Stimulated activated CD4-positive, alpha-beta T cell treated with anti-CD3 and anti-CD28 coated beads, Interleukin-1b, Interleukin-23, amount 100 ng/mL, for 4 hours (primary cell): ENCODE results near the gene SHQ1.
"Not testable (repeated sequence)": the region's sequence is repeated elsewhere in the genome, so short reads cannot be mapped to it uniquely, and the experiment has no call there.

Experiments used
- DNase-seq, 2 donors: peaks; one replicate each; pipeline ENCODE4 v3.0.0-alpha.2; 2020; ENCODE audit warnings: low read depth in 2 of 2

SHQ1 gene

GRCh38 chr3:72748659-72749058 is 99.6 kb downstream of the SHQ1 start:
- DNase-seq = no peak

- no peak for DNase-seq
These were observed 101.5 kb downstream of the SHQ1 start for GRCh38 chr3:72746430-72747411.

DNA sequence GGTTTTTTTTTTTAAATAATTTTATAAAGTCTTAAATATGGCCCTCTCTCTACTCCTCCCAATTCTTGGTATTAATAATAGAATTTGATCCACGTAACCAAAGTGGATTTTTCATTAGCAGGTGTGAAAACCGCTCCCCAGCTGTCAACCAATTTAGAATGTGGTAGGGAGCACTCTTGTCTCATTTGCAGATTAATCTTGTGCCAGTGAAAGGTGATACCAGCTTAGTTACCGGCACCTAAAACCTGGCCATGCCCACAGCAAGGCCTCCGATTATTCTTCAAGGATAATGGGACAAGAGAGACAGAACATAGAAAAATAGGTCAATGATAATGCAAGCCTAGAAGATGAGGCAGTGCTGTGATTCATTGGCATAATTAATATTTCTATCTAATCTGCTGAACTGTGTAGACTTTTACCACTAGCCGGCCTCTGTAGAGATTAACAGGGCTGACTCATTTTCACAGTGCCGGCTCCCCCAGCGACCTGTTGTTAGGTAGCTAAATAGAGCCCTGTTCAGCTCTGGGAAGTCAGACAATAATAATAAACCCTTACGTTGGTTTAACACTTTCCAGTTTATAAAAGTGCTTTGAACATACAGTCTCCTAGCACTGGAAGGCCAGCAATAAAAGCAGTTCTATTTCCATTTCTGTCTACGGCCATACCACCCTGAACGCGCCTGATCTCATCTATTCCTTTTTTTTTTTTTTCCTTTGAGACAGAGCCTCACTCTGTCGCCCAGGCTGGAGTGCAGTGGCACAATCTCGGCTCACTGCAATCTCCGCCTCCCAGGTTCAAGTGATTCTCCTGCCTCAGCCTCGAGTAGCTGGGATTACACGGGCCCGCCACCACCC is 102.9 kb downstream of the SHQ1 start:
- DNase-seq = no peak

GRCh38 chr3:72744330-72744729 is 103.9 kb downstream of the SHQ1 start:
- DNase-seq = no peak

DNA sequence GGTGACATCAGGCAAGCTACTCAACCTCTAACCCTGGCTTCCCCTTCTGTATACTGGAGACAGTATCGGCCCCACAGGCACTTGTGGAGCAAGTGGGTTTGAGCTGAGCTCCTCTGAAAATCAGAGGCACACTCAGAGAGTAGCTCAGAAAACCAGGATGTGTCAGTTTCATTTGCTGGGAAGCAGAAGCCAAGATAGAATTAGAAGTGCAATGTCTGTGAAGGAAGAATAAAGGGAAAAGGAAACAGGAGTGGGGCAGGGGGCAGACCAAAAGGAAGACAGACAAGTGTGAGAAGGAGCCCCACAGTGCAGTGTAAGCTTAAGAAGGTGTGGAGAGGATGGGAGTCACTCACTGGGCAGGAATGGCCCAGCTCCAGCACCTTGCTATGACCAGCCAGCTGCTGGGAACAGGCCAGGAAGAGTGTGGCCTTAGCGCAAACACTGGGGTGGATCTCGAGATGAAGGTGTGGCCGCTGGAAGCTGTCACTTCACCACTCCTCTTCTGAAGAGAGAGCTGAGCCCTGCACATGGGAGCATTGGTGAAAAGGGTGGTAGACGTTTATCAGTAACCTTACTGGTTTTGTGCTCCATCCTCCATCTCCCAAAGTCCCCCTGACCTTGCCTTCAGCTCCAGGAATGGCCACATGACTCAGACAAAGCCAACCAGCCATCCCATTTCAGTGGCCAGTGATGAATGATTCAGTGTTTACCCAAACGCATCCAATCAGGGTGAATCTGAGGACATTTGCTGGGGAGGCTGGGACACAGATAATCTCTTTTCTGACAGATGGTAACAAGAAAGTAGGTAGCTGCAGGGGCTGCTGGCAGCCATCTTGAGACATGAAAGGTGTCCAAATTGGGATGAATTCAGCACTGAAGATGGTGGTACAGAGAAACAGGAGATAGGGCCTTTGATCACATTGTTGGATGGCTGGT is 108.4 kb downstream of the SHQ1 start:
- no peak for DNase-seq

DNA sequence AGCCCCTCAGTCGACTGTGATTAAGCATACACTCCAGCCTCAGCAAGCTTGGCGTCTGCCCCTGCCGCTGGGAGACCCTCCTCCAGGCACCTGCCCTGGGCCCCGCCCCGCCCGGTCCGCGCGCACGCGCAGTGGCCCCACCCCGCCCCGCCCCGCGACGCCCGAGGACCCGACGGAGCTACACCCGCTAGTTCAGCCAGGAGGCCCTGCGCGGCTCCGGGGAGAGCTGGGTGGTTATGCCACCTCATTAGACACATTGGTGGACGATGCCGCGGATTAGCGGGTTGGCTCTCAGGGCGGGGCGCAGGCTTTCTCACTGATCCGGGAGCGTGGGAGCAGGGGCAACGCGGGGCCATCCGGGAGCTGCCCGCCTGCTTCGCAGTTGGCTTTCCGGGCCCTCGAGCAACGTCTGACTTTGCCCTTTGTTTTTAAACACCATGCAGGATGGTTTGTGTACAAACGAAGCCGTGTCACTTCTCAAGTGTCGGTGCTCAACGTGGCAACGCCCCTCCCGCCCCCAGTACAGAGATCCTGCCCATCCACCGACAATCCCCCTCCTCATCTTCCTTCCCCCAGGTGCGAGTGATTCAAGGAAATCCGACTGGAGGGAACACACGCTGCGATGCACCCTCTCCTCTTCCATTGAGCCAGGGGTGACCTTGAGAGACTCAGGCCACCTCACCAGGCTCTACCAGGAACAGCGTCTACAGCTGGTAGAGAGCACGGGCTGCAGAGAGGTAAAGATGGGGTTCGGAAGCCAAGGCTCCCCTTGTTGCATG is 109.3 kb downstream of the SHQ1 start:
- DNase-seq = peak; percentile 63 to 67

GRCh38 chr3:72735072-72735471 is 113.2 kb downstream of the SHQ1 start:
- DNase-seq = not testable (repeated sequence)

DNA sequence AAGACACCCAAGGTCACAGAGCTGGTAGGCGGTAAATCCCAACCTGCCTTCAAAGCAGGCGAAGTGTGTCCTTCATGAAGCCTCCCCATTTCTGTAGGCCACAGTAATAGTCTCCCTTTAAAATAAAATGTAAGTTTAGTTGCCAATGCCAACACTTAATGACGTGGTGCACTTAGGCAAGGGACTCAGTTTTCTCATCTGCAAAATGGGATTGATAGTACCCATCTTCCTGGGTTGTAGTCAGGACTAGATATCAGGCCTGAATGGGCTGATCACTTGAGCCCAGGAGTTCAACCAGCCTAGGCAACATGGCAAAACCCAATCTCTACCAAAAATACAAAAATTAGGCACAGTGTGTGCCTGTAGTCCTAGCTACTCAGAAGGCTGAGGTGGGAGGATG is 114.6 kb downstream of the SHQ1 start:
- DNase-seq = no peak

DNA sequence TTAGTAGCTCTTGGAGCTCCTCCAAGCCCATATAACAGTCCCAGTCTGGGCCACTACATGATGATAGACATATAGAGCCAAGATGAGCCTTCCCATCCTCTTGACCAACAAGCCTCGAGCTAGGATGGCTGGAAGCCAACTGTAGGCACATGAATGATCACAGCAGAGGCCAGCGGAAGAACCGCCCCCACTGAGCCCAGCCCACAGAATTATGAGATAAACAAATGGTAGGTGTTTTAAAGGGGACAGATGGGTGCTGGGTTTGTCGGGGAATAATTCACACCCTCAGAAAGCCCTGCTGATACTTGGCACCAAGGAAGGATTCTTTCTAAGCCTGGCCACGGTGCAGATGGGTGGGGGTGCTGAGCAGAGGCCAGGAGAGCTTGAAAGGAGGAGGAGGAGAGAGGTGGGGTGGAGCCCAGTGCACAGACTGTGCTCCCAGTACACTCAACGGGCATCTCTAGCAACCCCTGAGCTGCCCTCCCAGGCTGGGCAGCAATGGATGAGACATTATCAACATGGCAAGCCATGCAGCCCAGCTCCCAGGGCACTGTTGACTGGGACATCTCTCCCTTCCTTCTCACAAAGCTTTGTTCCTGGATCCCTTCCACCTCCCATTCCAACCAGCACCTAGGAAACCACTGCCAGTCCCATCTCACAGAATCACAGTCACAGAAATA is 115.4 kb downstream of the SHQ1 start:
- DNase-seq = not testable (repeated sequence)

GRCh38 chr3:72728958-72729467 is 119.2 kb downstream of the SHQ1 start:
- DNase-seq = no peak

GRCh38 chr3:72728329-72728889 is 119.8 kb downstream of the SHQ1 start:
- DNase-seq = no peak

DNA sequence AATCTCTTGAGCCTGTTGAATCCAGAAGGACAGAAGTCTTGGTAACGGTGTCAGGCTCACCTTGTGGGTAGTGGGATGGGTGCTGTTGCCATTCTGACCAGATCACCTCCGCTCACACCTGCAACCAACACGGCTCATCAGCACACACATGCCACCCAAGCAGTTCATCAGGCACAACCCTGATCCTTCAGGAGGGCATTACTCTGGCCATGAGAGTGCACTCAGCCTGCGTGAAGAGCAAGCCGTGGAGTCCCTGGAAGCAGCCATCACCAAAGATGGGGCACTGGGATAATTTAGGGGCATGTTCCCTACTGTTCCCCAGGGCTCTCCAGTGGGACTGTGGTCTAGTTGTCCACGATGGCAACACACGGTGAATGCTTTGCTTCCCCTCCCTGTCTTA is 120.5 kb downstream of the SHQ1 start:
- DNase-seq = no peak

GRCh38 chr3:72727172-72727571 is 121.1 kb downstream of the SHQ1 start:
- DNase-seq = no peak

- DNase-seq = no peak
These were observed 123.0 kb downstream of the SHQ1 start for GRCh38 chr3:72725229-72725628.

DNA sequence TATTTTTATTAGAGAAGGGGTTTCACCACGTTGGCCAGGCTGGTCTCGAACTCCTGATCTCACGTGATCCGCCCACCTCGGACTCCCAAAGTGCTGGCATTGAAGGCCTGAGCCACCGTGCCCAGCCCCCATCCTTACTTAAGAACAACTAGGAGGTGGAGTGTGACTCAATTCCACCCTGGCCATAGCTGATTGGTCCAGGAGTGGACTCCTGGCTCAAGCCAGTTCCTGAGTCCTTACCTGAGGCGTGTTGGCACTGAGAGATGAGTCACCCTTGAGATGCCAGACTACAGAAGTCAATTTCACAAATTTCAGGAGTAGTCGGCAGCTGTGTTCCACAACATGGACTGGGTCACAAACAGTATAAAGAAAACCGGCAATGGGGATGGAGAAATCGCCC is 124.2 kb downstream of the SHQ1 start:
- no peak for DNase-seq

DNA sequence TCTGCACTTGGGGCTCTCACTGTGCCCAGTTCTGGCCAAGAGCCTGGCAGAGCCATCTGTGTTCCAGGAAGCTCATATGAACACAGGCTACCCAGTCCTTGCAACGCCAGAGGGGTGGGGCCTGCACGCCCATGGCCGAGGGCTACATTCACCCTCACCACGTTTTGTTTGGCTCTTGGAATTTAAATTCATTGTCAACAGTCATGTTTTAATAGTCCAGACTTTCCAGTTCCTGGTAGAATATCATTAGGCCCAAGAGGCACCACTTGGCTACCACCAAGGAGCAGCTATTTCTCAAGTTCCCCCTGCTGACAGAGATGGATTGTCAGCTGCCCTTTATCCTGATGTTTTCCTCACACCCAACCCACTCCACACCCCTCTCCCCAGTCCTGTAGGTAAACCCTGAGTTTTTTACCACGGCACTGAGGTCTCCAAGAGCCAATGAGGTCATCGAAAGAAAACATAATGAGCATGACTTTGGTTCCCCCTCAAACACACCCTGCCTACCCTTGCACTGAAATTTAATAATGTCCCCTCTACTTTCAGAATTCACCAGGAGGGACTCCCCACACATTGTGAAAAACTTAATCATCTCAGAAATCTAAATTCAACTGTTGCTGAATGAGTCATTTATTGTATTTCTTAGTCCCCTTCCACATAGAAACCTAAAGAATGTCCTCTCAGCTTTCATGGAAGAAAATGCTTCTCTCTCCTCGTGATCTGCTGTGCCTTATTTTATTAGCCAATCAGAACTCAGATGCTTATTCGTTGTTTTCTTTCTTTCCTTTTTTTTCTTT is 125.1 kb downstream of the SHQ1 start:
- no peak for DNase-seq

GRCh38 chr3:72721683-72722381 is 126.4 kb downstream of the SHQ1 start:
- DNase-seq = no peak

- DNase-seq = no peak
These were observed 127.7 kb downstream of the SHQ1 start for GRCh38 chr3:72720566-72720965.
